Measurements from ENCODE around the gene GHR. TPM values are rescaled to one million over a fixed set of nuclear protein-coding genes. Genes with fewer than 3 reads are reported as not detected.

The GHR gene
- total RNA-seq, 1 donor: 2.2 TPM

DNA sequence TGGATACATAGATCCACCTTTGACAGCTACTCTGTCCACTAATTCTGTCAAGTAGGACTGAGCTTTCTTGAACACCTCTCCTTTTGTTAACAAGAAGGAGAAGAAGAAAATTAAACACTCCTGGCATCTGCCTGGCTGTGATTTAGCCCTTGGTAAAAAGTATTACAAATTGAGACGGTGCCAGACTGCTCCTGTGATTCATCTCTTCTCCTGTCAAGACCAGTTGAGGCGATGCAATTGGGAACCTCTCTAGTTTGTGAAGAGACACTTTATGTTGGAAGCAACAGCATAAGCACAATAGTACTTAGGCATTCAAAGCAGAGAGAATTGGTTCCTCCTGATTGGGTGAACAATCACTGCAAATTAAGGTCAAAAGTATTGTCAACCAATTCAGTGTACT lies 72.7 kb downstream of the GHR start:
- TF ChIP-seq, protein P1, sequence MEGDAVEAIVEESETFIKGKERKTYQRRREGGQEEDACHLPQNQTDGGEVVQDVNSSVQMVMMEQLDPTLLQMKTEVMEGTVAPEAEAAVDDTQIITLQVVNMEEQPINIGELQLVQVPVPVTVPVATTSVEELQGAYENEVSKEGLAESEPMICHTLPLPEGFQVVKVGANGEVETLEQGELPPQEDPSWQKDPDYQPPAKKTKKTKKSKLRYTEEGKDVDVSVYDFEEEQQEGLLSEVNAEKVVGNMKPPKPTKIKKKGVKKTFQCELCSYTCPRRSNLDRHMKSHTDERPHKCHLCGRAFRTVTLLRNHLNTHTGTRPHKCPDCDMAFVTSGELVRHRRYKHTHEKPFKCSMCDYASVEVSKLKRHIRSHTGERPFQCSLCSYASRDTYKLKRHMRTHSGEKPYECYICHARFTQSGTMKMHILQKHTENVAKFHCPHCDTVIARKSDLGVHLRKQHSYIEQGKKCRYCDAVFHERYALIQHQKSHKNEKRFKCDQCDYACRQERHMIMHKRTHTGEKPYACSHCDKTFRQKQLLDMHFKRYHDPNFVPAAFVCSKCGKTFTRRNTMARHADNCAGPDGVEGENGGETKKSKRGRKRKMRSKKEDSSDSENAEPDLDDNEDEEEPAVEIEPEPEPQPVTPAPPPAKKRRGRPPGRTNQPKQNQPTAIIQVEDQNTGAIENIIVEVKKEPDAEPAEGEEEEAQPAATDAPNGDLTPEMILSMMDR (IDR thresholded peaks at IDR 0.05; ENCODE audit: insufficient read depth, low read depth, low read length): no peak
- H3K4me3 ChIP-seq (ENCODE audit: low read depth, low read length): no peak overlapping the region
- DNase-seq (ENCODE audit: low read depth): peak; percentile 2

DNA sequence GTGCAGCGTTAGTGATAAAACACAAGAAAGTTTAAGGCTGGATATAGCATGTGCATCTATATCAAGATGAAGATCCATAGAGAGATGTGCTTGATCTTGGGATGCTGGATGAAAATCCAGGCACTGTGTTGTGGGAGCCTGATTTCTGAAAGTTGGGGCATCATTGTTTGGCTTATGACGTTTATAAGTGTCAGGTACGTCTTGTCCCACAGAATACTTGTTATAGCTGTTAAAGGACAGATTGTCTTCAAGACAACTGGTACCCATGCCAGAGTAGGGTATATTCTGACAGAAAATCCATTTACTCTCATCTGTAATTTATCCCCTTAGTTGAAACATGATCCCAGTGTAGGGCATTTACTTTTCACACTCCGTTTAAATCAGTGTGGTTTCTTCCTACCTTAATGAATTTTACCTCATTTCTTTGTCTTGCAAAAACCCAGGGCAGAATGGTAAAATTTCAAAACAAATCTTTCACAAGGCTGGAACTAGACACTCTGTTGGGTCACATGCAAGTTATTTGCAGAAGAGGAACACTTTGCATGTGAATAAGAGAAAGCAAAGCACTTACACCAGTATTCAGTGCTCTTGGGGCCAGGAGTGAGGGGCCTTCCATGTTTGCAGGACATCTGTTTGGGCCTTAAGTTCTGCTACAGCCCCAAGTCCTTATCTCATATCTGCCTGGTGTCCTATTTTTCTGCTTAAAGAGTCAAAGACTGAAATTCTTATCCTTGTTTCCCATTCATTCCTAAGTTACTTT lies 73.3 kb downstream of the GHR start:
- no peak for DNase-seq (ENCODE audit: low read depth)
- TF ChIP-seq, protein P1 (IDR thresholded peaks at IDR 0.05; ENCODE audit: insufficient read depth, low read depth, low read length): no peak
- no peak overlapping the region for H3K4me3 ChIP-seq (ENCODE audit: low read depth, low read length)

DNA sequence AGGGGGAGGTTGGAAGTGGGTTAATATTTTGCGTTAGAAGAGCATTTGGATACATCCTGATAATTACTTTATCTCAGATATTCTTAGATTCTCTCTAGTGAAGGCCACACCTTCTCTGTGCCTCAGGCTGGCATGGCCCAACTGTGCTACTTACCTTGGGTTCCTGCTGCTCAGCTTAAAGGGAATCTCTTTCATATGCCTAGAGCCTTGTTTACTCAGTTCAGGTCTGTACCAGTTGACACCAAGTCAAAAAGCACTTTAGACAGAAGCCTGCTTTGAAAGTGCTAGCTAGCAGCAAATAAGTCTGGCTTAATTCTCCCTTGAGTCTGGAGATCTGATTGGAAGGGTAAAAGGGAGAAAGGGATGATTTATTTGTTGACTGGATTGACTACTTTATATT lies 74.8 kb downstream of the GHR start:
- no peak overlapping the region for H3K4me3 ChIP-seq (ENCODE audit: low read depth, low read length)
- no peak for DNase-seq (ENCODE audit: low read depth)
- TF ChIP-seq, protein P1 (IDR thresholded peaks at IDR 0.05; ENCODE audit: insufficient read depth, low read depth, low read length): no peak

DNA sequence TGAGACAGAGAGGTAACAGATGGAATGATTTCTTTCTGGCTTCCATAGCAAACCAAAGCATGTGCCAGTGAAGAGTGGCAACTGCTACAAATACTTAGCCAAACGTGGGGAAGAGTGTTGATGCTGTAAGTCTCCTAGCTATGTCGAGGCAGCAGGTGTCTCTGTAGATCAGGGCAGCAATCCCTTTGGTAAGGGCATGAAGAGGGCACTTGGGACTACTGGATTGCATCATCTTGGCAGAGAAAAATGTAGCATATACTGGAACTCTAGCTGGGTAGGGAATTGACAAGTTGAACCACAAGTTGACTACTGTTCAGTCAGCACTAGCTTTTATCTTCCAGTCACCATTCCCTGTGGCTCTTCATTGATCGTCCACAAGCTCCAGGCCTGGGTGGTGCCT lies 75.8 kb downstream of the GHR start:
- TF ChIP-seq, protein P1 (IDR thresholded peaks at IDR 0.05; ENCODE audit: insufficient read depth, low read depth, low read length): no peak
- no peak for DNase-seq (ENCODE audit: low read depth)
- no peak overlapping the region for H3K4me3 ChIP-seq (ENCODE audit: low read depth, low read length)

DNA sequence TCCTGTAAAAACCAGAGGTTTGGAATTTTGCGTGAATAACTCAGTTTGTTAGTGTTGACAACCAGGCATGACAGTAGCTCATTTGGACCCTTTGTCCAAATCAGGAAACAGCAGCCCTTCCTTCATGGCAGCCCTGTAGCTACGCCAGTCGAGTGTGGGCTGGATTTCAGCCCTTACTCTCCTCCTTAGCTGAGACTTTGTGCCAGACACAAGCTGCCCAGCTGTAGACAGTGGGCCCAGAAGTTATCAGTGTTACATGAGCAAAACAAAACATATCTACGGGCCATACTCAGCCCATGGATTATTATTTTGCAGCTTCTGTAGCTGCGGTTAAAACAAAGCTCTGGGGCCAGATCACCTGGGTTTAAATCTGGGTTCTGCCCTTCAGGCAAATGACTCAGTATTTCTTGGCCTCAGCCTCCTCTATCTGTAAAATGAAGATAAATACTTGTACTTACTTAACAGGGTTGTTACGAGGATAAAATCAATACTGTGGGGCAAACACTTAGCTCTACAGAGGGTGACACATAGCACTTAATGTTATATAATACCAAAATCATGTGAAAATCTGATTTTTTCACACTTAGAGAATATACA lies 76.9 kb downstream of the GHR start:
- DNase-seq (ENCODE audit: low read depth): no peak
- H3K4me3 ChIP-seq (ENCODE audit: low read depth, low read length): no peak overlapping the region
- TF ChIP-seq, protein P1 (IDR thresholded peaks at IDR 0.05; ENCODE audit: insufficient read depth, low read depth, low read length): no peak

DNA sequence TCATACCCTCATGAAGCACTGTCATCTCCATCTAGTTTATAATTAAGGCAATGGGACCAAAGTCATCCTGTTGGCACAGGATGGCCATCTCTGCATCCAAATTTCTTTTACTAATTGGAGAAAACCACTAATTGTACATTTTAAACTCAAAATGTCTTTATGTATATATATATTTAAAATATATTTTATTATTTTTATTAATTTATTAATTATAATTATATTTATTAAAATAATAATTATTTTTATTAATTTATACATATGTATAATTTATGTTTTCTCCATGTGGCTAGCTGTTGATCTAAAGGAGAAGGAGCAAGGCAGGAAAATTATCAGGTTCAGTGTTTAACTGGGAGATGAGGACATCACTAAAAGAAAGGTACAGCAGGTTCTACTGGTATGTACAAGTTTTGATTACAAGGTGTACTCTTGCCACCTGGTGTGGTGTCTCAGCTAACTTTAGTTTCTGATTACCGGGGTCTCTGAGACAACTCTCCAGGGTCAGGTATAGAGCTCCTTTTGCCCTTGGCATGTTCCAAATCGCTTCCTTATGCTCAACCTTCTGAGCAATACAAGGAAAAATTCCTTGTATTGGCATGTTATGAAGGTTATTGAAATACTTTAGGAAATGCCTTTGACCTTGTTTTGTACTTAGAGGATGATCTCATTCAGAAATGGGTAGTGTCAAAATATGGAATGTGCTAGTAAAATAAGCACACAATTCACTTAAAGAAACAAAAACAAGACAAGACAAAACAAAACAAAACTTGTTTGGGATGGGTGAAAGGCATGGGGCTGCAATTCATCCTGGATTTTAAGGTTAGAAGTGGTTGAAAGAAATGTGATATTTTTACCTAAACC lies 79.6 kb downstream of the GHR start:
- H3K4me3 ChIP-seq (ENCODE audit: low read depth, low read length): no peak overlapping the region
- no peak for DNase-seq (ENCODE audit: low read depth)
- TF ChIP-seq, protein P1 (IDR thresholded peaks at IDR 0.05; ENCODE audit: insufficient read depth, low read depth, low read length): no peak
